CD14-positive monocyte (primary cell): ENCODE results near the gene SUOX. TPM values are rescaled to one million over a fixed set of nuclear protein-coding genes. Genes with fewer than 3 reads are reported as not detected.

ENCODE experiments used
- DNase-seq, 3 donors: peaks; one replicate each; pipeline ENCODE4 v3.0.0-alpha.2; 2011 to 2022
- H2AFZ ChIP-seq: 2 replicates; pipeline ENCODE4 v1.6.0; 2012; ENCODE audit warnings: mild to moderate bottlenecking, low read depth, low read length, inconsistent platforms; ENCODE audit not compliant: insufficient read depth, poor library complexity, severe bottlenecking
- H3K27ac ChIP-seq, 2 donors: 1 replicate in 1 of 2; 2 replicates in 1 of 2; pipeline ENCODE4 v1.5.1; 2012 to 2013; ENCODE audit warnings: low read length in 2 of 2, control low read depth in 1 of 2, inconsistent platforms in 1 of 2, low read depth in 1 of 2, mild to moderate bottlenecking in 1 of 2
- H3K27me3 ChIP-seq, 2 donors: one replicate each; pipeline versions ENCODE4 v1.6.0 to v1.6.1; 2011 to 2013; ENCODE audit warnings: low read length in 2 of 2; ENCODE audit not compliant: control insufficient read depth in 2 of 2, insufficient read depth in 2 of 2
- H3K36me3 ChIP-seq, 2 donors: replicated peaks in 1 of 2; 1 replicate in 1 of 2; 2 replicates in 1 of 2; pipeline versions ENCODE4 v1.5.1 to v1.6.1; 2012 to 2013; ENCODE audit warnings: low read length in 2 of 2, control low read depth in 1 of 2, inconsistent platforms in 1 of 2, mild to moderate bottlenecking in 1 of 2; ENCODE audit not compliant: insufficient read depth in 2 of 2, control insufficient read depth in 1 of 2
- H3K4me1 ChIP-seq, 2 donors: 1 replicate in 1 of 2; 2 replicates in 1 of 2; pipeline versions ENCODE4 v1.5.1 to v1.6.1; 2012 to 2013; ENCODE audit warnings: low read length in 2 of 2, control low read depth in 1 of 2, inconsistent platforms in 1 of 2, mild to moderate bottlenecking in 1 of 2, moderate library complexity in 1 of 2; ENCODE audit not compliant: insufficient read depth in 2 of 2, control insufficient read depth in 1 of 2
- H3K4me2 ChIP-seq: replicated peaks from 2 replicates; pipeline ENCODE3; 2012; ENCODE audit warnings: low read length, moderate library complexity, mild to moderate bottlenecking; ENCODE audit not compliant: poor library complexity, severe bottlenecking; ENCODE audit errors: extremely low read depth
- H3K4me3 ChIP-seq, 3 experiments: fragments of 200-600 bp in 1 of 3; sonication (generic) in 1 of 3; replicated peaks in 1 of 3; 1 replicate in 2 of 3; 2 replicates in 1 of 3; pipeline ENCODE4 v1.5.1; 2011 to 2013; ENCODE audit warnings: low read length in 3 of 3, mild to moderate bottlenecking in 3 of 3, control low read depth in 2 of 3, low read depth in 2 of 3, inconsistent platforms in 1 of 3, moderate library complexity in 1 of 3
- H3K79me2 ChIP-seq: 2 replicates; pipeline ENCODE4 v1.6.0; 2012; ENCODE audit warnings: mild to moderate bottlenecking, control low read depth, inconsistent platforms, low read length, moderate library complexity; ENCODE audit not compliant: insufficient read depth
- H3K9ac ChIP-seq: 2 replicates; pipeline ENCODE4 v1.6.0; 2017; ENCODE audit warnings: low read length, mild to moderate bottlenecking; ENCODE audit not compliant: insufficient read depth, poor library complexity, severe bottlenecking
- H3K9me3 ChIP-seq, 2 donors: replicated peaks in 1 of 2; 1 replicate in 1 of 2; 2 replicates in 1 of 2; pipeline versions ENCODE4 v1.5.1 to v1.6.1; 2012 to 2013; ENCODE audit warnings: low read length in 2 of 2, control low read depth in 1 of 2; ENCODE audit not compliant: control insufficient read depth in 1 of 2, insufficient read depth in 1 of 2
- H4K20me1 ChIP-seq: 2 replicates; pipeline ENCODE4 v1.6.0; 2012; ENCODE audit warnings: mild to moderate bottlenecking, low read length, control low read depth, moderate library complexity; ENCODE audit not compliant: insufficient read depth
- H3K27ac Mint-ChIP-seq, 7 donors: one replicate each; pipeline ENCODE4 v1.8.0; 2020; ENCODE audit warnings: mild to moderate bottlenecking in 7 of 7, mixed read lengths in 7 of 7, moderate library complexity in 6 of 7, inconsistent platforms in 2 of 7
- H3K27me3 Mint-ChIP-seq, 3 donors: one replicate each; pipeline ENCODE4 v1.8.0; 2021 to 2022; ENCODE audit warnings: low read depth in 3 of 3, mild to moderate bottlenecking in 3 of 3, mixed read lengths in 3 of 3, moderate library complexity in 3 of 3, inconsistent platforms in 1 of 3
- H3K36me3 Mint-ChIP-seq, 2 donors: one replicate each; pipeline ENCODE4 v1.8.0; 2020; ENCODE audit warnings: mixed read lengths in 2 of 2, inconsistent platforms in 1 of 2, mild to moderate bottlenecking in 1 of 2
- H3K4me1 Mint-ChIP-seq: one replicate; pipeline ENCODE4 v1.8.0; 2020; ENCODE audit warnings: mild to moderate bottlenecking, mixed read lengths
- H3K4me3 Mint-ChIP-seq, 2 donors: one replicate each; pipeline ENCODE4 v1.8.0; 2020; ENCODE audit warnings: mild to moderate bottlenecking in 2 of 2, mixed read lengths in 2 of 2, moderate library complexity in 1 of 2
- H3K9me3 Mint-ChIP-seq, 7 donors: one replicate each; pipeline ENCODE4 v1.8.0; 2020 to 2022; ENCODE audit warnings: mixed read lengths in 7 of 7, mild to moderate bottlenecking in 6 of 7, moderate library complexity in 6 of 7, inconsistent platforms in 2 of 7
- CTCF ChIP-seq: fragments of 200-600 bp; IDR thresholded peaks from one replicate; pipeline ENCODE4 v1.8.0; 2022; ENCODE audit warnings: antibody characterized with exemption, mild to moderate bottlenecking
- WGBS: methylation state at CpG from one replicate; pipeline ENCODE4 v1.1.5; 2013; ENCODE audit warnings: missing lambda C conversion rate; ENCODE audit not compliant: insufficient coverage; 5-methylcytosine and 5-hydroxymethylcytosine counted together
- intact Hi-C, 2 donors: fragments of 100-400 bp; cut with micrococcal nuclease; formaldehyde crosslinking; loops; one replicate each; pipeline versions ENCODE4 v1.15.0 to v1.15.1; 2023
- polyA plus RNA-seq, 3 donors: library from polyadenylated mRNA; depleted of rRNA in 1 of 3; unstranded in 2 of 3; stranded (reverse) in 1 of 3; fragments of 300-500 nt in 2 of 3; fragments of >200 nt in 1 of 3; fragmentation: Illumina TruSeq in 2 of 3; gene quantifications; 1 replicate in 2 of 3; 2 replicates in 1 of 3; pipeline ENCODE4 v1.2.3, GENCODE V29; 2012 to 2021

Gene SUOX
- polyA plus RNA-seq, 3 donors: 9.7 to 17.1 (median 14.4) TPM

- WGBS: 97% methylated on average over 15 of the region's 21 CpGs
- Histone ChIP-seq H3K27me3 (no peaks in the 10 kb centered on the region), H3K9ac (no peak overlapping the region), H3K4me3 (no peak overlapping the region), H4K20me1 (no peaks in the 10 kb centered on the region), H3K9me3 (no peaks in the 10 kb centered on the region), H3K36me3 (peaks cover 17 to 28% of the 10 kb centered on the region in 2 donors), H3K4me1 (no peaks in the 10 kb centered on the region), H3K27ac (no peak overlapping the region), H3K79me2 (no peaks in the 10 kb centered on the region), H2AFZ (no peak overlapping the region), H3K4me2 (no peak overlapping the region)
- no peaks in the 10 kb centered on the region for H3K9me3 Mint-ChIP-seq
- DNase-seq: no peak
- peaks cover 0 to 6% (median 0%) of the 10 kb centered on the region in 3 donors for H3K27me3 Mint-ChIP-seq
- peak overlapping the region in 1 of 7 donors; percentile 33 for H3K27ac Mint-ChIP-seq
- no peaks in the 10 kb centered on the region for H3K4me1 Mint-ChIP-seq
- TF ChIP-seq CTCF: no peak
- intact Hi-C loops: no loop called here
- H3K4me3 Mint-ChIP-seq: no peak overlapping the region
- H3K36me3 Mint-ChIP-seq: peaks cover 28 to 50% of the 10 kb centered on the region in 2 donors
These were observed 37.7 kb downstream of the SUOX start for GRCh38 chr12:56034586-56035332.

- 69% methylated on average over 2 of the region's 2 CpGs for WGBS
- Histone ChIP-seq H3K27me3 (no peaks in the 10 kb centered on the region), H3K9ac (no peak overlapping the region), H3K4me3 (no peak overlapping the region), H3K36me3 (peaks cover 17 to 23% of the 10 kb centered on the region in 2 donors), H3K79me2 (peaks cover 2% of the 10 kb centered on the region), H4K20me1 (no peaks in the 10 kb centered on the region), H3K9me3 (no peaks in the 10 kb centered on the region), H2AFZ (no peak overlapping the region), H3K27ac (no peak overlapping the region), H3K4me2 (no peak overlapping the region), H3K4me1 (peaks cover 6% of the 10 kb centered on the region in 2 donors)
- H3K36me3 Mint-ChIP-seq: peaks cover 25 to 42% of the 10 kb centered on the region in 2 donors
- peak overlapping the region in 1 of 7 donors; percentile 15 for H3K27ac Mint-ChIP-seq
- H3K27me3 Mint-ChIP-seq: peaks cover 0 to 4% (median 0%) of the 10 kb centered on the region in 3 donors
- H3K9me3 Mint-ChIP-seq: peaks cover 0 to 2% (median 0%) of the 10 kb centered on the region in 7 donors
- no peak for DNase-seq
- H3K4me1 Mint-ChIP-seq: peaks cover 7% of the 10 kb centered on the region
- H3K4me3 Mint-ChIP-seq: no peak overlapping the region
- no peak for TF ChIP-seq CTCF
- intact Hi-C loops: no loop called here
These were observed 40.1 kb downstream of the SUOX start for GRCh38 chr12:56037161-56037560.
